SK-N-DZ (cell line): ENCODE results near the gene KCNQ5.

Experiments
- DNase-seq: peaks from one replicate; pipeline ENCODE4 v3.0.0-alpha.2; 2015; ENCODE audit warnings: low spot score

KCNQ5 gene

DNA sequence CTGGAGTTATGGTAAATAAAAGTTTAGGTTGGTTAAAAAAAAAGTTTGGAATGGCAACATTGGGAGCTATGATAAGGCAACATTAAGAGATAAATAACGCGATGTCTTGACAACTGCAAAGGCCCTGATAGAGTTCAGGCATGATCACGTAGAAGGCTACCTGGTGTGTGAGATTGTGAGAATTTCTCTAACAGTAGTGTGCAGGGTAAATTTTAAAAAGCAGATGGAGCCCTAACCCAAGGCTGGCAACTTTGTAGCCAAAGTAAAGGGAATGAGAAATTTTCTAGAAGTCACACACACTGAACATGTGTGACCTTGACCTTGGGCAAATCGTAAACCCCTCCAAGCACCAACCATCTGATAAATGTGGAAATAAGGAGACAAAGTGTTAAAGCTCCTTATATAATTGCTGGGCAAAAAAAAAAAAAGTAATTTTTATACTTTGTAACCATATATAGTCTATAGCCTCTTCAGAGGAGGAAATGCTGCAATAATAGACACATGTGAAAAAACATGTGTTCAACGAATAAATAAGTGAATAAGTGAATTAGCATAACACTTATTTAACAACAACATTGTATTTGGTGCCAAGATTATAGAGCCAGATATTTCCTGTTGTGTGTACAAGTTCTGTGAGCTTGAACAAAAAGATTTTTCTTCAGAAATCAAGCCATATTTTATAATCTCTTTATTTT, 18.2 kb downstream of the KCNQ5 start:
- DNase-seq, result no peak

DNA sequence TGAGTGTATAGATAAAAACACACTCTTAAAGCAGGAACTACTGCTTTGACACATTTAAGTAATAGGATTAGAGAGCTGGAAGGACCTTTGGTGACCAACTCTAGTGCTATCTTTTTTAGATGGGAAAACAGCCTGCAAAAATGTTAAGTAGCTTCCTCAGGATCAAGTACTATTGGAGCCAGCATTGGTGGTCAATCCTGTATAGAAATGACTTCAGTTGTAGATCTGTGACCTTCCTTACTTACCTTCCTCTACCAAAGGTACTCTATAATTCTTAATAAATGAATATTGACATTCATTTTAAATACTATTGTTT, 18.7 kb downstream of the KCNQ5 start:
- DNase-seq, result no peak

DNA sequence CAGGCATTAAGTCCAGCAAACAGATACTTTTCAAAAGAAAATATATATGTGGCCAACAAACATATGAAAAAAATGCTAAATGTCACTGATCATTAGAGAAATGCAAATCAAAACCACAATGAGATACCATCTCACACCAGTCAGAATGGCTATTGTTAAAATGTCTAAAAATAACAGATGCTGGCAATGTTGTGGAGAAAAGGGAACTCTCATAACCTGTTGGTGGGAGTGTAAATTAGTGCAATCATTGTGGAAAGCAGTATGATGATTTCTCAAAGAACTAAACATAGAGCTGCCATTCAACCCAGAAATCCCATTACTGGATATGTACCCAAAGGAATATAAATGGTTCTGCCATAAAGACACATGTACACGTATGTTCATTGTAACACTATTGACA, 20.6 kb downstream of the KCNQ5 start:
- DNase-seq, result no peak

DNA sequence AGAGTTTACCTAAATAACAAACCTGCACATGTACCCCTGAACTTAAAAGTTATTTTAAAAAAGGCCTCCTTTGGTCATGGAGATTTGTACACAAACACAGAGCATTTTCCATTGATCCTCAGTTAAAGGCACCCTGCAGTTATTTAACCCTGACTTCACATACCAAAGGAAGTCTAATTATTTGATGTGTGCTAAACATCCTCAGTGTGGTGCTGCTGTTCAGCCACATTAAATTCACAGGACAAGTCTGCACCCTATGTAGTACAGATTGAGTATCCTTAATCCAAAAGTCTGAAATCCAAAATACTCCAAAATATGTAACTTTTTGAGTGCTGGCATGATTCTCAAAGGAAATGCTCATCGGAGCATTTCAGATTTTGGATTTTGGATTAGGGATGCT, 21.4 kb downstream of the KCNQ5 start:
- DNase-seq, result no peak

DNA sequence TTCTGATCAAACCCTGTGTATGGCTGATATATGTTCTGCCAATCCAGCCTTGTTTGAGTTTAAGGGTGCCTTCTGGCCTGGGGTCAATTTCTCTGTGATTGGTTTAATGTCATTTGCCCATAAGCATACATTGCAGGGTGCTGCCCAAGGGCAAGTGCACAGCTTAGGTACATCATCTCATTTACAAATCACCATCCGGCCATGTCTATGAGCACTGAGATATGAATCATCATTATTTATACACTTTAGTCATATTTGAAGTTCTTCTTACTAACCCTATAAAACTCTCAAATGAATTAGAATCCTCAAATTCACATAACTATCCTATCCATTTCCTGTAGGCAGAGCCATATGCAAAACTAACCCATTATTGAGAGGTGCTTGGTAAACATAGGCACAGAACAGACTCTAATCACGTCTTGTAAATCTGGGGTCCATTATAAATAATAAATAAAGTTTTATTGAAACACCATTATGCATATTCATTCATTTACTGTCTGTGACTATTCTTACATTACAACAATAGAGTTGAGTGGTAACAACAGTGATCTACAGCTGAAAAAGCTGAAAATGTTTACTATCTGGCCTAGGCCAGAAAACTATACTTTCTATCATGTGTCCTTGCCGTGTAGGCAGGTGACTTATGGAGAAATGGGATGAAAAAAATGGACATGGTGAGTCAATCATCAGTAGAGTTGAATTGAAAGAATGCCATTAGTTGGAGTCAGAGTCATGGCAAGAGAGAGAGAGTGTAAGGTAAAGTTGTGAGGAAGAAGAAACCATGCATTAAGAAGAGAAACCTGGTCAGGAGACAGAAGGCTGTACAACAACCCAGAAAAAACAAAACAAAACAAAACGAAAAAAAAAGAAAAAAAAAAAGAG, 25.0 kb downstream of the KCNQ5 start:
- no peak for DNase-seq

DNA sequence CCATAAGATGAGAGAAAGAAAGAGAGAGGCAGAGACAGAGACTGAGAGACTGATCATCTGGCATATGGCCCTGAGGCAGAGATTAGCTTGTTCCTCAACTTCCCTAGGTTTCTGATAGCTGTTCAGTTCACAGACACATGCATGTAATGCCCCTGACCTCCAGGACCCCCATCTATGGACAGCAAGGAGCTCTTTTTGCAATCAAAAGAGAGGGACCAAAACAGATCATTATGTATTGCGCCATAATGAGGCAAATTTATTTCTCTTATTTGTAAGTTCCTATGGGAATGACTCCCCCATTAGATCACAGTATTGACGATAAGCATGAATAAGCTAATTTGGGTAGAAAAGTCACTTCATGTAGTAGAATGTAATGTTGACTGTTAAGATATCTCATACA, 25.6 kb downstream of the KCNQ5 start:
- no peak for DNase-seq

DNA sequence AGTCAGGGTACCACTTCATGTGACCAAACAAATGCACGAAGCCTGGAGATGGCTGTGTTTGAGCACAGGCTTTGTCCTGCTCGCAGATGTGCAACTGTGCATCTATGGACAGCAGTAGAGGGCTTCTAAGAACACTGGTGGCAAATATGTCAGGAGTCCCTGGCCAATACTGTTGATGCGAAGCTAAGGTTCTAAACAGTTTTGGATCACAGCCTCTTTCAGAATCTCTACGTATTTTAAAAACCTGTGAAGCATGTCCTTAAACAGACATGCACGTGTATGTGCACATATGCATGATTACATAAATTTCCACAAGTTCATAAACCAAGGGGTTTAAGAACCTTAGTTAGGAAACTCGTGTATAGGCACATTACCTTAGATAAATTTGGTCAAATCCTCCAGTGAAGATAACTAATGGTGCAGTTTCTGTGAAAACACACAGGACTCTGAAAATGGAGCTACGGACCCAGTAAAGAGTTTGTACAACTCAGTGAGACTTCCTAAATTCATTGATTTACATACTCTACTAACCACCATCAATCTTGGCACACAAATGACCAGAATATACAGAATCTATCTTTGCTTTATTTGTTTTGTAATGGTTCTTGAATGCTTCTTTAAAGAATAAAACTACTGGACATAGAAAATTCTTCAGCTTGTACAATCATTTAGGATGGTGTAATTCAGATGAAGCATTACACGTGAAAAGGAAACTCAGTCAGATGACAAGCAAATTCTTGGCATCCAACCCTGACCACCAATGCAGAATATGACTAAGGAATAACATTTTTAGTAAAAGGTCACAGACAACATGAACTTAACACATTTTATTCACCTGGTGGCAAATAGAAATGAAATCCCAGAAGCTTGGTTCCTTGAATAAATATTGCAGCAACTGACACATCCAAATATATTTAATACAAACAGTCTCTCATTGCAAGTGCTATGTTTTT, 27.4 kb downstream of the KCNQ5 start:
- DNase-seq, result no peak

DNA sequence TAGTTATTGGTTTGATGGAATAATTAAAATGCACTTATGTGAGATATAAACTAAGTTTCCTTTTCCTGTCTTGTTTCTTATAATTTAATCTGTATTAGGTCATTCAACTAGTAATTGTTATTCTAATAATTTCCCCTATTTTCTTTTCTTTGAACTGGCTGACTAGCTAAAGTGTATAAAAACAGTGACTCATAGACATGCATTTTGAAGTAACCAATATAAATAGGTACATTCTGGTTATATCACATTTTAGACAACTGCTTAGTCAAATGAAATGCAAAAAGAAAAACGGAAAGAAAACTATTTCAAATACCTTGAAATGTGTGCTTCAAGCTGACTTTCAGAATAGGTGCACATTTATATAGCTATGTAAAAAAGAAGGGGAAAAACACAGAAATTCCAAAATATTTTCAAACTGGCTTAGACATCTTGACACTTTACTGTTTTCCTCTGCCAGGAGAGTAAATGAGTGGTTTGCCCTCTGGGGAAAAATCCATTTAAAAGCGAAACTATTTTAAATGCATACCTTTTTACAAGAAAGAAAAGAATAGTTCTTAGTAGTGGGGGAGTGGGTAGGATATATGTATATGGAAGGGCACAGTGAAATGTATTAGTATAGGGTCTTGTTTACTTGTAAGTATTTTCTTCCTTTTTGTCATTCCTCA, 28.3 kb downstream of the KCNQ5 start:
- no peak for DNase-seq

DNA sequence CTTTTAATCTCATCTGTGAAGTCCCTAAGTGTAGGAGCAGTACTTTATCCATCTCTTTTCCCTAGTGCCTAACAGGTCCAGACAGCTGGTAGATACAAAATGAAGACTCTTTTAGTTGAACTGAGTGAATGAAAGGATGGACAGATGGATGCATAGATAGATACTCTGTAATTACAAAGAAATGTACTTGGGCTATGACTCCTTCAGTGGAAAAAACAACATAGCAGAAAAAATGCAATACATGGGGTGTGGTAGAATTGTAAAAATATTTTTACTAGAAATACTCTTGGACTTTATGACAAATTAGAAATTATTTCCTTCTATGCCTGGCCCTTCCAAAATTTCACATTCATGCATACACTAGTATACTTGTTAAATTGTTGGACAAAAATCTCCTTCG, 29.3 kb downstream of the KCNQ5 start:
- no peak for DNase-seq

DNA sequence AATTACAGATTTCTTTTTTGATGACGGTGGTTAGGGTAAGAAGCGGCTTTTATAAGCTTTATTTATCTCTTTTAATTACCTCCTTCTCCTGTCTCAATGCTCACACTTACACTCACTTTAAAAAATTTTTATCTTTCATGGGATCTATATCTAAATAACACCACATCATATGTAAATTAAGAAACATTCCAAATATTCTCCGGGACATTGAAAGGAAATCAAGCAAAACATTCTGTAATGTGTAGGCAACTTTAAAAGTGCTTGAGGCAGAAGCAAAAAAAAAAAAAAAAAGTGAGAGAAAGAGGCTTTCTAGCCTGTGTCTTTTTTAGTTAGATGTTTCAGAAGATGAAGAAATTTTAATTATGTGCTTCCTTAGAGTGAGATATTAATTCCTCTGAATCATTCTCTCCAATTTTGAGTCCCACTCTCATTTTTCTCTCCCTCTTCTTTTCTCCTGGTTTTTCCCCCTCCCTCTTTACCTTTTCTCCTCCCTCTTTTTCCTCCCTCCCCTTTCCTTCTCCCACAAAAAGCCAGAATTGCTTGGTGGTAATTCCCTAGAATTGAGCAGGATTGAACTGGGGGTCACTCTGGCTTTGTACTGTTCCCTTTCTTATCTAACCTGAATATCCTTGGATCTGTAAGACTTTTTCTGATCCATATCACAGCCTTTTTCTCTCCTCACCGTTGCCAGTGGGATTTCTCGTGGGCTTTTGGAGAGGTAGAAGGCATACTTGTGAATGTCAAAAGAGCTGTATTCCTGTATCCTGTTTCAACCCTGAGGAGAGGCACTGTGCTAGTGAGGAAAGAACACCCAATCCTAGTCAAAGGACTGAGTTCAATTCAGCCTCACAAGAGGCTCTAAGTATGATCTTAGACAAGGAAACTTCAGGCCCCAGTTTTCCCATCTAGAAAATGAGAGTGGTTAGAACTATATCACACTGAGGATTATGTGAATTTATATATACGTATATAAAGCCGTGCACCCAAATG, 30.4 kb downstream of the KCNQ5 start:
- no peak for DNase-seq

DNA sequence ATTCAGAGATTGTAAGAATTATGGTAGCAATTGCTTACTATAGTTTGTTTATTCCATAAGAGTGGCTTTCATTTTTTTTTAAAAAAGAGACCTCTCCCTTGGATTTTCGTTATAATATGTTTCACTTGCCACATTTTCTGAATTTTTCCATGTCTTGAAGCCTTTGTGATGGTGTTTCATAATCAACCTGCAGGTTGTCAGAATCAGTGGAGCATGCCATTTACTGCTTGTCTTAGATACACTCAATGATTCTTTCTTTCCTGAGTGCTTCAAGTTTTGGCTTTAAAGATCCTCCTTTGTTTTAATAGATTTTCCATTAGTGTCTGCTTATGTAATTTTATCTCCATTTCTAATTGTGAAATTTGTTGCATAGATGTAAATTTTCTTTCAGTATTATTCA, 31.2 kb downstream of the KCNQ5 start:
- DNase-seq, result no peak

DNA sequence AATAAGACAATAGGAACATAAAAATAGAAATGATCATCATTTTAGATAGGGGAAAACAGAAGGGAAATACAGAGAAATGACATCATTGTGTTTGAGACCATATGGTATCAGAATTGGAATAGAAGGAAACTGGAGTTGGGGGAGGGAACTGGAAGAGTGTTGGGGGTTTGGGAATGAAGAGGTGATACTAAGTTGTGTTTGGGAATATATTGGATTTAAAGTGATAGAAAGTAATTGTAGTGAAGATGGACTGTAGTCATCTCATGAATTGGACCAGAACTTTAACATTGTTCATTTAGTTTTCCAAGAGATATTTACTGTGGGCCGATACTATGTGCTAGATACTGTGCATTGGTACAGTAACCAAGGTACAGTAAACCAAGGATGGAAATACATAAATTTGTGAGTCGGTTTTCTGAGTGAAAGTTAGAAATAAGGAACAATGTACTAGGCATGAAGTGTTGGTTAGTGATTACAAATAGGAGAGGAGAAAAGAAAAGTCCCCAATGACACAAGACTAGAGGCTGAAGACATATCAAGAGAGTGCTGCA, 32.3 kb downstream of the KCNQ5 start:
- no peak for DNase-seq

DNA sequence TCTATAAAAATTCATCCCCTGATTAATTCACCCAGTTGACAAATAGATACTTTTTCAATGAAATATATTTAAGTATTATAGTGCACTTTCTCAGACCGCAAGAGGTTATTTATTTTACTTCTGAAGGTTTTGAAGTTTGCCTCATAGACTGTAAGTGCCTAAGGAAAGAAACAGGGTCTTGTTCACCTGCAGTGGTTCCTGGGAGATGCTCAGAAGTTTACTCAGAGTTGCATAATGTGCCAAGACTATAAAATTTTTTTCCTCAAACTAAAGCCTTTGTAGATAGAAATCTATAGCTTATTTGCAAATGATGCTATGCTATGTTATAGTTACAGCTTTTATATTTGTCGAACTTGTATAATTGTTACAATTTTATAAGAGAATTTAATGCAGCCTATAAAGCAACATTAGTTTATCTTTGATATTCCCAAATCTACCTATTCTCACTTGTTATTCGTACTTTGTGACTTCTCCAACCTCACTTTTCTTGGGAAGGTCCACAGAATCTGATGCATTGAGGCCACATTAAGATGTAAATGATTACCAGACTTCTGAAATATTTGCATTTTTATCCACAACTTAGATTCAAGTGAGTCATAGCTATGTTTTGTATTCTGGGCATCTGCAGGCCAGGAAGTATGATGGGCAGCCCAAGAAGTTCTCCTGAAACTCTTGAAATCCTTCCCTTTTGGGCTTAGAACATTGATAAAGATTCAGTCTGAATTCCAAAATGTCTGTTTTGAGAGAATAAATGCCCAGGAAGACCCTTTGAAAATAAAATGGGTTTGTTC, 35.7 kb downstream of the KCNQ5 start:
- DNase-seq, result no peak

DNA sequence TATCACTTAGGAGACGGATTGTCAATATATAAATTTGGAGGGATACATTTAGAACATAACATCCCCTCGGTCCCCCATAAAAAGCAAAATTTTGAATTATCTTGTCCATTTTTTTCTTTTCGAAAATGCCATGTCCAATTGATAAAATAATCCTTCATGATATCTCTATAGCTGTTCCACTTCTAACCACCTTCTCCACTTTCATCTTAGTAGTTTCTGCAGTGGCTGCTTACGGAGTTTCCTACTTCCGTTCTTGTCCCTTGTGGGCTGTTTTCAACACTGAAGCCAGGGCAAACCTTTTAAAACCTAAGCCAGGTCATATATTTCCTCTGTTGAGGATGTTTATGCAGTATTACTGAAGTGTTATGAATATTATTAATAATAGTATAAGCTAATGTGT, 37.9 kb downstream of the KCNQ5 start:
- no peak for DNase-seq

DNA sequence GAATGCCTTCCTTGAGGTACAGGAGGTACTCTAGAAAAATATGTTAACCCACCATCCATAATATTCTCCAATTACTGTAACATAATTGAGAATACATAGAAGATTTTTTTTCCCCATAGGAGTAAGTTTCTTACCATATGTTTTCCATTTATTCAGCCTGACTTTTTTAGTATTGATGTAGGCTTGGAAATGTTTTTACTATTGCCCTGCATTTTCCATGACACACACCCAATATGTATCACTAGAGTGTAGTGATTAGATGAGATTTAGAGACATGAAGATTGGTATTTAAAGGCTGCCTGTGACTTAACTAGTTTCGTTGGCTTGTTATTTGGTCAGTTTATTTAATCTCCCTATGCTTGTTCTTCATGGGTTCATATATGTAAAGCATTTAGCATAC, 39.5 kb downstream of the KCNQ5 start:
- DNase-seq, result no peak

DNA sequence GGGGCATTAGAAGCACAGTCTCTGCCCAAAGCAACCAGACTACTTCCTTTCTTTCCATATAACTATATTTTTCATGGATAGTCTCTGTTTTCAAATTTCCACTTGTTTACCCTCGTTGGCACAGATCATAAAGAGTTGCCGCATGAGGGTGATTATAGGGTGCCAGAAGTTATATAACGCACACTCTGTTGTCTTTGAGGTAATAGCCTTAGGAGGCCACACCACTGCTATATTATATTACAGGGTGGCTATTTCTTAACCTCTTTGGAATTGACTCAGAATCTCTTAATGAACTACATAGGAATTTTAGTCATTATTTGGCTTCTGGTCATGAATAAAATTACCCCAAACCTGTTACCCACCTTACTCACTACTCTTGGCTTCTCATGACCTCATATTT, 43.7 kb downstream of the KCNQ5 start:
- DNase-seq, result no peak

DNA sequence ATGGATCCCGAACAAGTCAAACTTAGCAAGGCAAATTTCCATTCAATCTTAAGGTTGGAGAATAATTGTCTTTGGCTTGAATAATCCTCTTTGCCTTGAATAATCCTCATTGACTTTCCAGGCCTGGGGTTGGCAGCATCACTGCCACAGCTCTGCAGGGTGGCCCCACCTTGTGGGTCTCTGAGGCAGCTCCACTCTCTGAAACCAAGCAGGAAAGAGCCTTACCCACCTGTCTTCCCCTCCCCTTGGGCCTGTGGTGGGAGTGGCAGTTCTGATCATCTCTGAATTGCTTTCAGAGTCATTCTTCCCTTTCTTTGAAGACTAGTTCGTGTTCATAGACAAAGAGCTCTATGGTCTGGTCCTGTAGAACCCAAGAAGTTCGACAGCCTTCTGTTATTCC, 47.5 kb downstream of the KCNQ5 start:
- DNase-seq, result no peak

DNA sequence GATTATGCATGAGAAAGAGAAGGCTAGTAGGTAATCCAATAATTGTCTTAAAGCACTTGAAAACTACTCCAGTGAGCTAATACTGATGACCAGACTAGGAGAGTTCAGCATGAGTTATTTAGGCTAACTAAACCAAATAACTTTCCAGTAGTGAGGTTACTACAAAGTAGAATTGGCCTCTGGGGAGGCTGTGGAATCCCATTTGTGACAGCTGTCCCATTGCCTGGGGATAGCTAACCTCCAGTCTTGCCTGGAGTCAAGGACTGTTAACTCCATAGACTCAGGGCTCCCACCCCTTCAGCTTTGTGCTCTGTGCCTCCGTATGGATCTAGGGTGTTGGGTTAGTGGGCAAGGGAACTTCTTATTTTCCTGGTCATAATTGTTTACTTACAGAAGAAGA, 51.0 kb downstream of the KCNQ5 start:
- no peak for DNase-seq

DNA sequence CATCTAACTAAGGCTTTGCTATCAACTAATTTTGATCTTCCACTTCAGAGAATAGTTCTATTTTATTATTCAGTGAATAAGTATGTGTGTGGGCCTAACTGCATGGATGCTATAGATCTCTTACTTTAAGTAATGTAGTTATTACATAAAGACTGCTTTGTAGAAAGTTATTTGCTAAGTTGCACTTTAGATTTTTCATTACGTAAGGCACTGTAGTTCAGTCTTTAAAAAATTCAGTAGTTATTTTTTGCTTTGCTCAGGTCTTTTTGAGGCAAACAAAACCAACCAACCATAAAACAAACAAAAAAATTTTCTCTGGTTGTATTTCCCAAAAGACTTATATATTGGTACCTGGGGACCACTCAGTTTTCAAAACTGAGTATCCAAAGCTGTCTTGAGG, 53.0 kb downstream of the KCNQ5 start:
- DNase-seq, result no peak
